ENCODE results near the gene MN1.

GRCh38 chr22:27714068-27714467 lies 87.5 kb downstream of the MN1 start:
- TF ChIP-seq EZH2 (IDR thresholded peaks at IDR 0.05; ENCODE audit: borderline replicate concordance, low read depth, low read length, severe bottlenecking) (no peak), CTCF (IDR thresholded peaks at IDR 0.05; ENCODE audit: borderline replicate concordance, extremely low read depth, low read length, poor library complexity, severe bottlenecking) (no peak)
